Raji (cell line): ENCODE data around the gene SH2D1B.

Source experiments
- POLR2A ChIP-seq: IDR thresholded peaks from 2 replicates; pipeline ENCODE4 v1.6.1; 2011; ENCODE audit warnings: low read depth, low read length, control low read depth; ENCODE audit not compliant: insufficient read depth

The SH2D1B gene

GRCh38 chr1:162385702-162386101 is 26.2 kb downstream of the SH2D1B start:
- TF ChIP-seq POLR2A: no peak

- no peak for TF ChIP-seq POLR2A
Measured at GRCh38 chr1:162385280-162385623, 26.7 kb downstream of the SH2D1B start.

- no peak for TF ChIP-seq POLR2A
Measured at GRCh38 chr1:162384601-162385279, 27.2 kb downstream of the SH2D1B start.

- no peak for TF ChIP-seq POLR2A
Measured at GRCh38 chr1:162384116-162384515, 27.8 kb downstream of the SH2D1B start.

- no peak for TF ChIP-seq POLR2A
Measured at GRCh38 chr1:162383516-162383915, 28.4 kb downstream of the SH2D1B start.

GRCh38 chr1:162383091-162383490 is 28.8 kb downstream of the SH2D1B start:
- no peak for TF ChIP-seq POLR2A

- TF ChIP-seq POLR2A: no peak
Measured at GRCh38 chr1:162381941-162382750, 29.8 kb downstream of the SH2D1B start.

- TF ChIP-seq POLR2A: no peak
Measured at GRCh38 chr1:162381383-162381782, 30.6 kb downstream of the SH2D1B start, which contains the start of gene C1orf226. TSS of gene C1orf226 (plus strand) at chr1:162381728. CDS start at chr1:162381902, 174 bp downstream.

GRCh38 chr1:162380061-162380846 is 31.7 kb downstream of the SH2D1B start:
- no peak for TF ChIP-seq POLR2A

GRCh38 chr1:162376691-162377090 is 35.2 kb downstream of the SH2D1B start, which contains the start of gene SPATA46:
TSS of gene SPATA46 (minus strand) at chr1:162376854. CDS start at chr1:162376790, 64 bp downstream.
- no peak for TF ChIP-seq POLR2A

- no peak for TF ChIP-seq POLR2A
Measured at GRCh38 chr1:162375463-162375862, 36.5 kb downstream of the SH2D1B start.

GRCh38 chr1:162374406-162374805 is 37.5 kb downstream of the SH2D1B start:
- TF ChIP-seq POLR2A: no peak

GRCh38 chr1:162373541-162374260 is 38.2 kb downstream of the SH2D1B start:
- TF ChIP-seq POLR2A: no peak

- TF ChIP-seq POLR2A: no peak
Measured at GRCh38 chr1:162373072-162373427, 38.9 kb downstream of the SH2D1B start.
